Measurements from ENCODE around the gene CCDC149.

GRCh38 chr4:24865401-24865800 lies 47.4 kb downstream of the CCDC149 start:
- no peak for TF ChIP-seq ZFX (IDR thresholded peaks at IDR 0.05)
- TF ChIP-seq CTCF (conservative IDR thresholded peaks at IDR 0.05): no peak
